GM12878 (cell line): Measurements from ENCODE around the gene SPIRE2. TPM values are rescaled to one million over a fixed set of nuclear protein-coding genes. Genes with fewer than 3 reads are reported as not detected.
"Not testable (repeated sequence)": the region's sequence is repeated elsewhere in the genome, so short reads cannot be mapped to it uniquely, and the experiment has no call there.

ENCODE experiments used
- ATAC-seq: fragments of 200-7000 bp; cut with Tn5 transposase; 3 replicates; pipeline ENCODE4 v1.9.1; 2020; ENCODE audit warnings: mild to moderate bottlenecking, moderate library complexity
- BruUV-seq: library from RNA; stranded (reverse); fragments of 400-500 nt; replicated peaks from 2 replicates; lab custom pipeline; 2021; lab: Mats Ljungman, UMichigan
- CTCF ChIA-PET: fragments of 300-600 bp; sonication (Branson Sonifier 250); formaldehyde crosslinking; extraction: SDS; loops from one replicate; lab custom pipeline; 2021; ENCODE audit warnings: inconsistent platforms; lab: Yijun Ruan, JAX
- POLR2A ChIA-PET: fragments of 350-600 bp; formaldehyde crosslinking; extraction: SDS; loops from one replicate; lab custom pipeline; 2021; ENCODE audit warnings: inconsistent platforms; lab: Charles Lee
- RAD21 ChIA-PET: fragments of 300-600 bp; sonication (Branson Sonifier 250); formaldehyde crosslinking; loops from one replicate; lab custom pipeline; 2023; ENCODE audit warnings: antibody characterized with exemption; ENCODE audit not compliant: unreplicated experiment; lab: Charles Lee
- SMC1A ChIA-PET: fragments of 300-600 bp; sonication (Branson Sonifier 250); formaldehyde crosslinking; loops from one replicate; lab custom pipeline; 2023; ENCODE audit not compliant: unreplicated experiment, uncharacterized antibody; lab: Charles Lee
- DNase-seq: peaks from one replicate; pipeline ENCODE4 v3.0.0-alpha.2; 2011; ENCODE audit warnings: low read depth, low spot score
- FAIRE-seq: peaks from 3 replicates; lab custom pipeline; 2011; peaks lifted over from hg19 to GRCh38; lab: Jason Lieb, UNC
- H2AFZ ChIP-seq: 2 replicates; pipeline ENCODE4 v1.6.0; 2011; ENCODE audit warnings: low read depth, low read length, control low read depth; ENCODE audit not compliant: control insufficient read depth
- H3K27ac ChIP-seq: 2 replicates; pipeline ENCODE4 v1.5.1; 2011; ENCODE audit warnings: control low read depth; ENCODE audit not compliant: control insufficient read depth, insufficient read depth
- H3K27me3 ChIP-seq, 2 experiments: replicated peaks in 1 of 2; 2 replicates each; pipeline versions ENCODE4 v1.6.0 to v1.6.1; 2011; ENCODE audit warnings: low read length in 1 of 2; ENCODE audit not compliant: control insufficient read depth in 2 of 2, insufficient read depth in 2 of 2
- H3K36me3 ChIP-seq, 2 experiments: 2 replicates each; pipeline ENCODE4 v1.5.1; 2011; ENCODE audit warnings: low read length in 1 of 2; ENCODE audit not compliant: control insufficient read depth in 2 of 2, insufficient read depth in 2 of 2
- H3K4me1 ChIP-seq: 2 replicates; pipeline ENCODE4 v1.6.1; 2011; ENCODE audit warnings: mild to moderate bottlenecking, low read length, moderate library complexity, mixed read lengths; ENCODE audit not compliant: control insufficient read depth, insufficient read depth
- H3K4me2 ChIP-seq: 2 replicates; pipeline ENCODE4 v1.6.0; 2011; ENCODE audit warnings: control low read depth; ENCODE audit not compliant: control insufficient read depth, insufficient read depth
- H3K4me3 ChIP-seq: fragments of 200-600 bp; sonication (generic); 2 replicates; pipeline ENCODE4 v1.5.1; 2016
- H3K79me2 ChIP-seq: 2 replicates; pipeline ENCODE4 v1.6.0; 2011; ENCODE audit warnings: low read length; ENCODE audit not compliant: control insufficient read depth, insufficient read depth
- H3K9ac ChIP-seq: 2 replicates; pipeline ENCODE4 v1.8.0; 2011; ENCODE audit warnings: low read length, control low read depth, mixed read lengths; ENCODE audit not compliant: control insufficient read depth, insufficient read depth
- H3K9me3 ChIP-seq: replicated peaks from 3 replicates; pipeline ENCODE4 v1.5.1; 2011; ENCODE audit warnings: mild to moderate bottlenecking, low read length; ENCODE audit not compliant: control insufficient read depth, insufficient read depth
- H4K20me1 ChIP-seq: 2 replicates; pipeline ENCODE4 v1.6.0; 2011; ENCODE audit not compliant: control insufficient read depth, insufficient read depth
- CBFB ChIP-seq: IDR thresholded peaks from 2 replicates; pipeline ENCODE4 v1.6.1; 2016; ENCODE audit warnings: antibody characterized with exemption, low read depth
- CHD4 ChIP-seq: fragments of 200-600 bp; sonication (generic); IDR thresholded peaks from 2 replicates; pipeline ENCODE4 v1.6.1; 2016; ENCODE audit warnings: mild to moderate bottlenecking
- ELK1 ChIP-seq: IDR thresholded peaks from 2 replicates; pipeline ENCODE4 v1.6.1; 2012; ENCODE audit warnings: low read depth, low read length, improper control_type of control experiment
- FOXM1 ChIP-seq: IDR thresholded peaks from 2 replicates; pipeline ENCODE4 v1.6.1; 2012; ENCODE audit warnings: low read depth, mild to moderate bottlenecking, inconsistent platforms, low read length, moderate library complexity
- KAT2A ChIP-seq: conservative IDR thresholded peaks from 2 replicates; pipeline ENCODE4 v1.6.1; 2011; ENCODE audit warnings: low read depth, low read length; ENCODE audit not compliant: control insufficient read depth
- POLR2AphosphoS2 ChIP-seq: IDR thresholded peaks from 2 replicates; pipeline ENCODE4 v1.6.1; 2011; ENCODE audit warnings: low read depth, mild to moderate bottlenecking, low read length, improper control_type of control experiment, moderate library complexity
- RAD51 ChIP-seq: fragments of 450-650 bp; IDR thresholded peaks from 2 replicates; pipeline ENCODE4 v1.6.1; 2016; ENCODE audit warnings: moderate library complexity, mild to moderate bottlenecking, inconsistent platforms
- RELA ChIP-seq: fragments of 450-650 bp; IDR thresholded peaks from 2 replicates; pipeline ENCODE4 v1.8.0; 2014; ENCODE audit warnings: borderline replicate concordance; ENCODE audit not compliant: partially characterized antibody
- TBL1XR1 ChIP-seq: IDR thresholded peaks from 2 replicates; pipeline ENCODE4 v1.6.1; 2012; ENCODE audit warnings: low read depth, low read length, improper control_type of control experiment
- TCF3 ChIP-seq: IDR thresholded peaks from 2 replicates; pipeline ENCODE4 v1.6.1; 2012; ENCODE audit warnings: low read depth, mild to moderate bottlenecking, low read length, borderline replicate concordance; ENCODE audit not compliant: insufficient read depth
- ZBTB11 ChIP-seq: fragments of 450-650 bp; formaldehyde crosslinking; IDR thresholded peaks from 2 replicates; pipeline ENCODE4 v1.5.0; 2022; ENCODE audit warnings: mild to moderate bottlenecking, missing genetic modification characterization
- ZSCAN29 ChIP-seq: fragments of 450-650 bp; IDR thresholded peaks from 2 replicates; pipeline ENCODE4 v1.6.1; 2017; ENCODE audit warnings: mild to moderate bottlenecking, moderate library complexity
- WGBS: methylation state at CpG from one replicate; pipeline ENCODE4 v1.1.6; 2016; ENCODE audit warnings: low lambda C conversion rate; ENCODE audit not compliant: insufficient replicate concordance, insufficient coverage; ENCODE audit errors: missing lambda C conversion rate; 5-methylcytosine and 5-hydroxymethylcytosine counted together
- in situ Hi-C: fragments of 300-500 bp; cut with MboI; formaldehyde crosslinking; loops from 9 replicates; pipeline ENCODE4 v1.14.3; 2018; ENCODE audit warnings: mixed read lengths
- intact Hi-C: fragments of 100-400 bp; cut with micrococcal nuclease; formaldehyde crosslinking; loops from one replicate; pipeline ENCODE4 v1.14.2; 2022; ENCODE audit not compliant: unreplicated experiment
- polyA plus RNA-seq, 11 experiments: library from polyadenylated mRNA; depleted of rRNA in 4 of 11; unstranded in 6 of 11; stranded (reverse) in 5 of 11; fragments of >200 nt; fragmentation: Nextera tagmentation in 4 of 11; fragmentation: Illumina TruSeq in 1 of 11; extraction: Ambion mirVana in 4 of 11; extraction: Trizol in 1 of 11; gene quantifications; 1 replicate in 1 of 11; 2 replicates in 10 of 11; pipeline versions ENCODE4 v1.2.1 to v1.2.3, GENCODE V29; 2011 to 2016; ENCODE audit warnings: inconsistent platforms in 2 of 11, missing spikeins in 2 of 11, low read depth in 1 of 11
- total RNA-seq, 4 experiments: library from RNA; depleted of rRNA in 3 of 4; stranded (reverse); fragments of >200 nt in 3 of 4; fragmentation: Illumina TruSeq in 1 of 4; extraction: Trizol in 1 of 4; gene quantifications; 2 replicates each; pipeline versions ENCODE4 v1.2.1 to v1.2.3, GENCODE V29; 2013 to 2021

The SPIRE2 gene
- total and polyA plus RNA-seq, 10 of the 15 experiments (the other 5 are each of a cell fraction or from before 2014, with no cell fraction given), result 0.03 to 0.64 (median 0.27) TPM; not detected in 1

GRCh38 chr16:89782489-89782888 lies 45.8 kb upstream of the SPIRE2 start:
- POLR2A ChIA-PET, result no interaction called here
- no peak for FAIRE-seq

GRCh38 chr16:89783952-89784351 lies 44.3 kb upstream of the SPIRE2 start:
- CTCF ChIA-PET, result interaction anchor here (0.6 kb wide), 1 partner anchor 11 kb away, joined by 3 read pairs; no protein-coding TSS in a partner anchor
- POLR2A ChIA-PET, result not testable (repeated sequence)

More at GRCh38 chr16:89782489-89782888, 45.8 kb upstream of the SPIRE2 start:
- no TSS peak for BruUV-seq
- H3K4me2 ChIP-seq, result no peak overlapping the region
- H3K4me3 ChIP-seq, result no peak overlapping the region
- 100% methylated on average over 6 of the region's 6 CpGs for WGBS
- in situ Hi-C loops (no loop called here), intact Hi-C loops (no loop called here)
- no peaks in the 10 kb centered on the region for H4K20me1 ChIP-seq
- H3K4me1 ChIP-seq, result no peaks in the 10 kb centered on the region
- H3K27ac ChIP-seq, result no peak overlapping the region
- ChIA-PET SMC1A (no interaction called here), RAD21 (no interaction called here), CTCF (no interaction called here)
- no peak for DNase-seq
- H2AFZ ChIP-seq, result no peak overlapping the region
- H3K36me3 ChIP-seq, result peaks cover 10 to 28% of the 10 kb centered on the region in 2 experiments; a peak in 3 of 4 replicates
- H3K79me2 ChIP-seq, result no peaks in the 10 kb centered on the region
- H3K27me3 ChIP-seq, result no peaks in the 10 kb centered on the region
- ATAC-seq, result no peak
- H3K9me3 ChIP-seq, result no peaks in the 10 kb centered on the region
- H3K9ac ChIP-seq, result no peak overlapping the region
- TF ChIP-seq ZBTB11 (CRISPR knock-in tag), result no peak
- TF ChIP-seq FOXM1, result no peak
- TF ChIP-seq POLR2AphosphoS2, result no peak
- TF ChIP-seq RAD51, result no peak
- no peak for TF ChIP-seq CBFB
- no peak for TF ChIP-seq ZSCAN29
- TF ChIP-seq RELA, result no peak
- no peak for TF ChIP-seq CHD4
- TF ChIP-seq TCF3, result no peak
- no peak for TF ChIP-seq TBL1XR1
- no peak for TF ChIP-seq KAT2A
- TF ChIP-seq ELK1, result no peak

More at GRCh38 chr16:89783952-89784351, 44.3 kb upstream of the SPIRE2 start:
- DNase-seq, H3K9me3 ChIP-seq, H3K4me1 ChIP-seq, H3K4me3 ChIP-seq, SMC1A ChIA-PET, H3K79me2 ChIP-seq, H2AFZ ChIP-seq, H4K20me1 ChIP-seq, H3K4me2 ChIP-seq, in situ Hi-C loops, FAIRE-seq, H3K27ac ChIP-seq, ATAC-seq, RAD21 ChIA-PET, H3K9ac ChIP-seq, BruUV-seq, intact Hi-C loops, H3K27me3 ChIP-seq: not testable (repeated sequence)
- peaks cover 15 to 24% of the 10 kb centered on the region in 2 experiments; a peak in 3 of 4 replicates for H3K36me3 ChIP-seq
- WGBS, result 90% methylated on average over 6 of the region's 6 CpGs
